Brain microvascular endothelial cell (primary cell): ENCODE measurements around the gene LSP1.

Experiments used
- DNase-seq: peaks from one replicate; pipeline ENCODE4 v3.0.0-alpha.2; 2020
- H3K27ac ChIP-seq: fragments of 250-450 bp; sonication (Bioruptor Pico); 2 replicates; pipeline ENCODE4 v1.5.1; 2020; ENCODE audit warnings: mild to moderate bottlenecking, moderate library complexity
- H3K27me3 ChIP-seq: fragments of 250-450 bp; sonication (Bioruptor Pico); replicated peaks from 2 replicates; pipeline ENCODE4 v1.5.1; 2020; ENCODE audit warnings: mild to moderate bottlenecking
- H3K36me3 ChIP-seq: fragments of 250-450 bp; sonication (Bioruptor Pico); replicated peaks from 2 replicates; pipeline ENCODE4 v1.5.1; 2020; ENCODE audit warnings: mild to moderate bottlenecking
- H3K4me3 ChIP-seq: 2 replicates; pipeline ENCODE4 v1.5.1; 2011; ENCODE audit warnings: low read depth, mild to moderate bottlenecking, control low read depth, low read length, moderate library complexity
- CTCF ChIP-seq: IDR thresholded peaks from 2 replicates; pipeline ENCODE4 v1.5.1; 2011; ENCODE audit warnings: low read depth, mild to moderate bottlenecking, moderate library complexity, low read length, control low read depth, inconsistent platforms; ENCODE audit errors: missing control alignments
- in situ Hi-C: cut with HindIII; loops from 2 replicates; pipeline ENCODE4 v1.10.0; 2017; ENCODE audit warnings: low sequenced_read_pairs, low pct_ligation_motif_present

Gene LSP1

DNA sequence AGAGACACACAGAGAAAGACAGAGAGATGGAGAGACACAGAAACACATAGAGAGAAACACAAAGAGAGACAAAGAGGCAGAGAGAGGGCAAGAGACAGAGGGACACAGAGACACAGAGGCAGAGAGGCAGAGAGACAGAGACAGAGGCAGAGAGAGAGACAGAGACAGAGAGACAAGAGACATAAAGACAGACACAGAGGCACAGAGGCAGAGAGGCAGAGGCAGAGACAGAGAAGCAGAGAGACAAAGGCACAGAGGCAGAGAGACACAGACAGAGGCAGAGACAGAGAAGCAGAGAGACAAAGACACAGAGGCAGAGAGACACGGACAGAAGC lies 7.8 kb upstream of the LSP1 start:
- in situ Hi-C loops = no loop called here
- H3K4me3 ChIP-seq = no peak overlapping the region
- DNase-seq = no peak
- no peaks in the 10 kb centered on the region for H3K27me3 ChIP-seq
- no peak for TF ChIP-seq CTCF
- H3K36me3 ChIP-seq = no peaks in the 10 kb centered on the region
- no peak overlapping the region for H3K27ac ChIP-seq

DNA sequence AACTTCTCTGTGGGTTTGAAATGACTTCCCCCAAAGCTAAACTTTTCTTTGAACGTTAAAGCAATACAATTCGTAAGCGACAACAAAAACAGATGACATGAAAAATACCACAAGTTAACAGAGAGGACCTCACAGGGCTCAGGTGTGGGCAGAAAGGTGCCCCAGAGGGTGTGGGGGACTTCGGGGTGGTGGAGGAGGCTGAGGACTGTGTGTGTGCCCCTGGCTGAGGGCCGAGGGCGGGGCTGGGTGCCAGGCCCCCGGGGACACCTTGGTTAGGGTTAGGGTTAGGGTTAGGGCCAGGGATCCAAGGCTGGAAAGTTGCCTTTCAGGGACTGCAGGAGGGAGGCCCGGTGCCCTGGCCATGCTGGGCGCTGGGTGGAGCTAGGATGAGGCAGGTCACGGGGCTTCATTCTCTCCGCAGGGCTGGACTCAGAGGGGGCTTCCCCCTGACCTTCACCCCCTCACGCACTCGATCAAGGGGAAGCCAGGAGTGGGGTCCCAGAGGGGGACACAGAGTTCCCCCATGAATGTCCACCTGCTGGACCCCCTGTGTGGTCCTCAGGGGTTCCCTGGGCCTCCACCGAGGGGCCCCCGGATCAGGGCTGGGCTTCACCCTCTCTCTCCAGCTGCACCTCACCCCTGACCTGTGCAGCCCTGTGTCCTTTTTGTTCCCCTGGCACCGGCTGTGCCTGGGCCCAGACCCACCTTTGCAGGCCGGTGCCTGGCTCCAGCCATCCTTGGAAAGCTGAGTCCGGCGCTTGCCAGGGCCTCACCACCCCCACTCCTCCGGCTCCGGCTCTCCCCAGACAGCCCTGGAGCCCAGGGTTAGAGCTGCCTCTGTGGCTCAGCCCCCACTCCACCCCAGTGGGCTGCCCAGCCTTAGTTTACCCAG lies 7.1 kb upstream of the LSP1 start:
- Histone ChIP-seq H3K27me3 (no peaks in the 10 kb centered on the region), H3K4me3 (no peak overlapping the region), H3K27ac (no peak overlapping the region), H3K36me3 (no peaks in the 10 kb centered on the region)
- in situ Hi-C loops = no loop called here
- DNase-seq = no peak
- TF ChIP-seq CTCF = no peak

DNA sequence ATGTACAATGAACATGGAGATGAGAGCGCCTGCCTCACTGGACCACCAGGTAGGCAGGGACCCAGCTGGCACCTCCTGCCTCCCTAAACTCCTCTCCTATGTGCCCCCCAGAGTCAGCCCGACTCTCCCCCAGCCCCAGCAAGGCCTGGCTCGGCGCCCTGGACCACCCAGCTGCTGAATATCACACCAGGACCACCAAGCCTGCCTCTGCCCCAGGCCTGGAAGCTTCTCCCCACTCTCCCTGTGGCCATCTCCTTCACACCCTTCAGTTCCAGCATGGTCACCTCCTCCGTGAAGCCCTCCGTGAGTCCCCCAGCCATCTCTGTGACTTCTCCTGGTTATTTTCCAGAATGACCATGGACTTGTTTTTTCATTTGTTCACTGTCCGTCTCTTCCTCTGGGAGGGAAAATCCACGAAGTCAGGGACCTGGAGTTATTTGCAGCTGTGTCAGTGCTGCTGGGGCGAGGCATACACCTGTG lies 6.4 kb upstream of the LSP1 start:
- Histone ChIP-seq H3K4me3 (no peak overlapping the region), H3K36me3 (no peaks in the 10 kb centered on the region), H3K27me3 (no peaks in the 10 kb centered on the region), H3K27ac (no peak overlapping the region)
- in situ Hi-C loops = no loop called here
- no peak for TF ChIP-seq CTCF
- no peak for DNase-seq

DNA sequence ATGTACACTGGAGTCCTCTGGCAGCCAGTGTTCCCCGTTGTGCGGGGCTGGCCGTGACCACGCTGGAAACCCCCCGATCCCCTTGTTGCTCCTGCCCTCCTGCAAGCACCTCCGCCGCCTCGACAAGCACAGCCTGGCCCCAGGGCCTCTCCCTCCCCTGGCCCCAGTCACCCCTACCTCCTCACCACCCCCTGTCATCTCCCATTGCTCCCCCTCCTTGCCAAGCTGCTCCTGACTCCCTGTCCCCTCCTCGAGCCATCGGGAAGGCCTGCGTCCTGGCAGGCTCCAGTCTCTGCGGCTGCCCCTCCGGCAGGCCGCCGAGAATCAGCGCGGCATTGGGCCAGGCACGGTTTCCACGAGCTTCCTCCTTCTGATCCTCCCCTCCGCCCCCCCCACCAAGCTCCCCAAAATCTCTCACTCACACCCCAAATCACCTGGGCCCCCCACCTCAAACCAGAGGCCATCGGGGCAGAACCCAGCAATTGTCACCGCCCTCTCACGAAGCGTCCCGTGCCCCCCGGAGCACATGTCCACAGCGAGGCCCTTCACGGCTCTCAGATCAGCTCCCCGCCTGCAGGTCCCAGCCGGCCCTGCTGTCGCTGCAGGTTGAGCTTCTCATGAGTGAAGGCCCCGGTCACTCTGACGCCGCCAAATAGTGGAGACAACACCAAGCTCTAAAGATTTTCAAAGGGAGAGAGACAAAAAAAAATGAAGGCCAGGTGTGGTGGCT lies 5.7 kb upstream of the LSP1 start:
- DNase-seq = no peak
- H3K27ac ChIP-seq = no peak overlapping the region
- no peaks in the 10 kb centered on the region for H3K36me3 ChIP-seq
- no peaks in the 10 kb centered on the region for H3K27me3 ChIP-seq
- no peak overlapping the region for H3K4me3 ChIP-seq
- no peak for TF ChIP-seq CTCF
- in situ Hi-C loops = no loop called here

- TF ChIP-seq CTCF = no peak
- Histone ChIP-seq H3K36me3 (no peaks in the 10 kb centered on the region), H3K27me3 (no peaks in the 10 kb centered on the region), H3K27ac (no peak overlapping the region), H3K4me3 (no peak overlapping the region)
- in situ Hi-C loops = no loop called here
- no peak for DNase-seq
These were observed 4.8 kb upstream of the LSP1 start for GRCh38 chr11:1847926-1848639.
